ENCODE measurements around the gene COL4A1.

DNA sequence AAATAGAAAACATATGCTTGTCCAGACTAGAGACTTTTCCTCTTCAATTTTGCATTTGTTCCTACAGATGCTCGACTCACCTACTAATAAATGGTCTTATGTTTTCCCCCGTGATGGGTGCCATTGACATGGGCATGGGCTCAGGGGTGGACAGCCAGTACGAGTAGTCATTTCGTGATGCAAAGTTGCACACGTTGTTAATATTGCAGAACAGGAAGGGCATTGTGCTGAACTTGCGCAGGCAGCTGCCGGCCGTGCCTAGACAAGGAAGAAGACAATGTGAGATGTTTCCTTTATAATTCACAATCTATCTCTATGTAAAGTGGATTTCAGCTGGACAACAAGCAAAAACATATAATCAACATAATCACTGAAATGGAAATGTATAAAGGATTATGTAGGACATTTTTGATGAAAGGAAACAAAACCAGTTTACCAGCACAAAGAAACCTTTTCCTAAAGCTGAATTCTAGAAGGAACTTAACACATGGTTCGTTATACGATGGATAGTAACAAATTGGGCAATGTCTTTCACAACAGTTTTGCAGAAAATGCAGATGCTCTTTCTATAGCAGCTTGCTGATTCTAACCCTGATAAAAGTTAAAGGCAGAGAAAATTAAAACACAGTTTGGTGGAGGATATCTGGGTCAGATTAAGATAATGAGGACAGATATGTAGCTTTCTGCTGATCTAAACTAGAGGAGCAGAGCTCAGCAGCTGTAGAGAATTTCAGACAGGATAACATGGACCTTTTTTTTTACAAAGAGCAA is 145.7 kb downstream of the COL4A1 start:
- TF ChIP-seq POLR2A (IDR thresholded peaks at IDR 0.05; ENCODE audit: low read length) (no peak), GATA1 (IDR thresholded peaks at IDR 0.05; ENCODE audit: low read depth, low read length) (no peak)
